Endothelial cell of umbilical vein (primary cell): ENCODE results near the gene PDS5B. TPM values are rescaled to one million over a fixed set of nuclear protein-coding genes. Genes with fewer than 3 reads are reported as not detected.
"Not testable (repeated sequence)": the region's sequence is repeated elsewhere in the genome, so short reads cannot be mapped to it uniquely, and the experiment has no call there.

Source experiments
- BruUV-seq: library from RNA; stranded (reverse); fragments of 400-500 nt; replicated peaks from 2 replicates; lab custom pipeline; 2021; lab: Mats Ljungman, UMichigan
- CTCF ChIA-PET: fragments of 300-600, 350-600 bp; sonication (Branson Sonifier 250); formaldehyde crosslinking; loops from one replicate; lab custom pipeline; 2021; ENCODE audit warnings: antibody characterized with exemption, inconsistent platforms; lab: Charles Lee
- POLR2A ChIA-PET: fragments of 300-600, 350-600 bp; sonication (Branson Sonifier 250); formaldehyde crosslinking; loops from one replicate; lab custom pipeline; 2021; ENCODE audit warnings: antibody characterized with exemption, inconsistent platforms; lab: Charles Lee
- DNase-seq: peaks from one replicate; pipeline ENCODE4 v3.0.0-alpha.2; 2011; ENCODE audit warnings: low read depth, low spot score
- FAIRE-seq: peaks from 2 replicates; lab custom pipeline; 2011; peaks lifted over from hg19 to GRCh38; lab: Jason Lieb, UNC
- H2AFZ ChIP-seq: 2 replicates; pipeline ENCODE4 v1.6.0; 2012; ENCODE audit warnings: low read depth, low read length, control low read depth, inconsistent platforms
- H3K27ac ChIP-seq: 2 replicates; pipeline ENCODE4 v1.5.1; 2011; ENCODE audit warnings: low read depth, mild to moderate bottlenecking, control low read depth, low read length, moderate library complexity; ENCODE audit not compliant: insufficient read depth
- H3K27me3 ChIP-seq, 2 experiments: 2 replicates each; pipeline versions ENCODE4 v1.6.0 to v1.6.1; 2011; ENCODE audit warnings: low read length in 2 of 2, mixed read lengths in 1 of 2; ENCODE audit not compliant: control insufficient read depth in 2 of 2, insufficient read depth in 2 of 2
- H3K36me3 ChIP-seq, 2 experiments: 2 replicates in 1 of 2; 3 replicates in 1 of 2; pipeline ENCODE4 v1.5.1; 2011; ENCODE audit warnings: low read length in 2 of 2, mild to moderate bottlenecking in 1 of 2, moderate library complexity in 1 of 2; ENCODE audit not compliant: control insufficient read depth in 2 of 2, insufficient read depth in 2 of 2; ENCODE audit errors: extremely low read depth in 1 of 2
- H3K4me1 ChIP-seq: 3 replicates; pipeline ENCODE4 v1.5.1; 2011; ENCODE audit warnings: mild to moderate bottlenecking, low read length; ENCODE audit not compliant: control insufficient read depth, insufficient read depth; ENCODE audit errors: extremely low read depth
- H3K4me2 ChIP-seq: 2 replicates; pipeline ENCODE4 v1.6.1; 2011; ENCODE audit warnings: low read length, control low read depth, mixed read lengths; ENCODE audit not compliant: insufficient read depth
- H3K4me3 ChIP-seq, 3 experiments: fragments of 200-600 bp in 1 of 3; sonication (generic), shearing (Covaris generic) in 1 of 3; replicated peaks in 1 of 3; 2 replicates each; pipeline ENCODE4 v1.5.1; 2011 to 2016; ENCODE audit warnings: control low read depth in 3 of 3, low read length in 3 of 3, mild to moderate bottlenecking in 2 of 3, inconsistent platforms in 1 of 3, low read depth in 1 of 3, moderate library complexity in 1 of 3; ENCODE audit not compliant: insufficient read depth in 1 of 3
- H3K79me2 ChIP-seq: 2 replicates; pipeline ENCODE4 v1.6.0; 2012; ENCODE audit warnings: low read length, inconsistent platforms; ENCODE audit not compliant: control insufficient read depth, insufficient read depth
- H3K9ac ChIP-seq: replicated peaks from 2 replicates; pipeline ENCODE3; 2011; ENCODE audit warnings: low read length, control low read depth; ENCODE audit not compliant: insufficient read depth; ENCODE audit errors: extremely low read depth
- H3K9me1 ChIP-seq: replicated peaks from 3 replicates; pipeline ENCODE4 v1.6.0; 2011; ENCODE audit warnings: mild to moderate bottlenecking, low read length; ENCODE audit not compliant: control insufficient read depth, insufficient read depth; ENCODE audit errors: extremely low read depth
- H3K9me3 ChIP-seq: replicated peaks from 2 replicates; pipeline ENCODE4 v1.5.1; 2012; ENCODE audit warnings: low read length, inconsistent platforms; ENCODE audit not compliant: control insufficient read depth, insufficient read depth
- H4K20me1 ChIP-seq: replicated peaks from 2 replicates; pipeline ENCODE3; 2011; ENCODE audit warnings: mild to moderate bottlenecking, low read length; ENCODE audit not compliant: control insufficient read depth, insufficient read depth; ENCODE audit errors: extremely low read depth
- EZH2 ChIP-seq: IDR thresholded peaks from 2 replicates; pipeline ENCODE4 v1.6.1; 2012; ENCODE audit warnings: borderline replicate concordance, low read depth, mild to moderate bottlenecking, moderate library complexity, low read length, inconsistent platforms; ENCODE audit not compliant: severe bottlenecking
- FOS ChIP-seq: IDR thresholded peaks from 2 replicates; pipeline ENCODE4 v1.6.1; 2011; ENCODE audit warnings: mild to moderate bottlenecking, low read length, moderate library complexity, borderline replicate concordance; ENCODE audit not compliant: insufficient read depth
- GATA2 ChIP-seq: IDR thresholded peaks from 2 replicates; pipeline ENCODE4 v1.7.0; 2011; ENCODE audit warnings: low read depth, mild to moderate bottlenecking, moderate library complexity, mixed read lengths, low read length; ENCODE audit not compliant: insufficient read length, insufficient read depth
- JUN ChIP-seq: IDR thresholded peaks from 2 replicates; pipeline ENCODE4 v1.6.1; 2011; ENCODE audit warnings: borderline replicate concordance, low read depth; ENCODE audit not compliant: insufficient read length, insufficient read depth
- MAX ChIP-seq: IDR thresholded peaks from 2 replicates; pipeline ENCODE4 v1.6.1; 2011; ENCODE audit not compliant: insufficient read depth, insufficient read length
- MYC ChIP-seq: IDR thresholded peaks from one replicate; pipeline ENCODE4 v1.6.1; 2011; ENCODE audit warnings: mild to moderate bottlenecking, low read depth, low read length
- POLR2A ChIP-seq: IDR thresholded peaks from 2 replicates; pipeline ENCODE4 v1.6.1; 2012; ENCODE audit warnings: low read depth, mild to moderate bottlenecking, control low read depth, low read length
- POLR2AphosphoS5 ChIP-seq: IDR thresholded peaks from 2 replicates; pipeline ENCODE4 v1.6.1; 2012; ENCODE audit warnings: low read depth, mild to moderate bottlenecking, control low read depth, low read length, moderate library complexity; ENCODE audit not compliant: insufficient read depth
- dilution Hi-C: fragments of 300-500 bp; cut with MboI; formaldehyde crosslinking; loops from one replicate; pipeline ENCODE4 v1.15.0; 2019; ENCODE audit warnings: low sequenced_read_pairs; ENCODE audit not compliant: extremely low pct_ligation_motif_present
- intact Hi-C: fragments of 100-400 bp; cut with micrococcal nuclease; formaldehyde crosslinking; loops from one replicate; pipeline ENCODE4 v1.10.0; 2022
- polyA plus RNA-seq, 4 experiments: library from polyadenylated mRNA; depleted of rRNA in 3 of 4; stranded (reverse) in 3 of 4; unstranded in 1 of 4; fragments of >200 nt; gene quantifications; 2 replicates each; pipeline versions ENCODE4 v1.2.1 to v1.2.3, GENCODE V29; 2011 to 2012; ENCODE audit warnings: missing spikeins in 1 of 4
- total RNA-seq: library from RNA; stranded (reverse); gene quantifications from 2 replicates; pipeline ENCODE4 v1.2.3, GENCODE V29; 2021
- TF ChIP-seq, protein P1 (sequence below), 2 donors: IDR thresholded peaks; 1 replicate in 1 of 2; 2 replicates in 1 of 2; pipeline ENCODE4 v1.5.1; 2011; ENCODE audit warnings: low read length in 2 of 2, mild to moderate bottlenecking in 2 of 2, moderate library complexity in 2 of 2, control low read depth in 1 of 2, inconsistent platforms in 1 of 2, low read depth in 1 of 2; ENCODE audit not compliant: insufficient read depth in 1 of 2; ENCODE audit errors: extremely low read depth in 1 of 2

Gene PDS5B
- total and polyA plus RNA-seq, 2 donors (not counting 3 experiments of a cell fraction or from before 2014, with no cell fraction given): 3.9 to 40.3 TPM

GRCh38 chr13:32728327-32728726, 142.1 kb downstream of the PDS5B start:
- Histone ChIP-seq H3K36me3 (no peaks in the 10 kb centered on the region), H3K4me3 (no peak overlapping the region), H3K79me2 (peaks cover 11% of the 10 kb centered on the region), H4K20me1 (no peaks in the 10 kb centered on the region), H3K4me1 (peaks cover 15% of the 10 kb centered on the region), H3K27ac (no peak overlapping the region), H3K9me1 (no peaks in the 10 kb centered on the region), H3K27me3 (no peaks in the 10 kb centered on the region), H3K9ac (no peak overlapping the region), H2AFZ (no peak overlapping the region), H3K9me3 (no peaks in the 10 kb centered on the region), H3K4me2 (no peak overlapping the region)
- TF ChIP-seq MAX (no peak), EZH2 (no peak), POLR2AphosphoS5 (no peak), FOS (no peak), POLR2A (no peak), MYC (no peak), JUN (no peak), GATA2 (no peak)
- TF ChIP-seq, protein P1, sequence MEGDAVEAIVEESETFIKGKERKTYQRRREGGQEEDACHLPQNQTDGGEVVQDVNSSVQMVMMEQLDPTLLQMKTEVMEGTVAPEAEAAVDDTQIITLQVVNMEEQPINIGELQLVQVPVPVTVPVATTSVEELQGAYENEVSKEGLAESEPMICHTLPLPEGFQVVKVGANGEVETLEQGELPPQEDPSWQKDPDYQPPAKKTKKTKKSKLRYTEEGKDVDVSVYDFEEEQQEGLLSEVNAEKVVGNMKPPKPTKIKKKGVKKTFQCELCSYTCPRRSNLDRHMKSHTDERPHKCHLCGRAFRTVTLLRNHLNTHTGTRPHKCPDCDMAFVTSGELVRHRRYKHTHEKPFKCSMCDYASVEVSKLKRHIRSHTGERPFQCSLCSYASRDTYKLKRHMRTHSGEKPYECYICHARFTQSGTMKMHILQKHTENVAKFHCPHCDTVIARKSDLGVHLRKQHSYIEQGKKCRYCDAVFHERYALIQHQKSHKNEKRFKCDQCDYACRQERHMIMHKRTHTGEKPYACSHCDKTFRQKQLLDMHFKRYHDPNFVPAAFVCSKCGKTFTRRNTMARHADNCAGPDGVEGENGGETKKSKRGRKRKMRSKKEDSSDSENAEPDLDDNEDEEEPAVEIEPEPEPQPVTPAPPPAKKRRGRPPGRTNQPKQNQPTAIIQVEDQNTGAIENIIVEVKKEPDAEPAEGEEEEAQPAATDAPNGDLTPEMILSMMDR (IDR thresholded peaks at IDR 0.05; ENCODE audit: extremely low read depth in 1 of 2, insufficient read depth in 1 of 2, low read depth in 1 of 2, low read length in 2 of 2): no peak
- BruUV-seq: no TSS peak
- CTCF ChIA-PET: interaction anchor here (0.9 to 2.3 kb wide), 2 partner anchors 16 to 77 kb away, joined by 3 to 7 read pairs; no protein-coding TSS in a partner anchor
- POLR2A ChIA-PET: no interaction called here
- dilution Hi-C loops: no loop called here
- no peak for DNase-seq
- intact Hi-C loops: no loop called here
- FAIRE-seq: no peak

DNA sequence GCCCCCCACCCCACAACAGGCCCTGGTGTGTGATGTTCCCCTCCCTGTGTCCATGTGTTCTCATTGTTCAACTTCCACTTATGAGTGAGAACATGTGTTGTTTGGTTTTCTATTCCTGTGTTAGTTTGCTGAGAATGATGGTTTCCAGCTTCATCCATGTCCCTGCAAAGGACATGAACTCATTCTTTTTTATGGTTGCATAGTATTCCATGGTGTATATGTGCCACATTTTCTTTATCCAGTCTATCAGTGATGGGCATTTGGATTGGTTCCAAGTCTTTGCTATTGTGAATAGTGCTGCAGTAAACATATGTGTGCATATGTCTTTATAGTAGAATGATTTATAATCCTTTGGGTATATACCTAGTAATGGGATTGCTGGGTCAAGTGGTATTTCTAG, 142.8 kb downstream of the PDS5B start:
- H3K79me2 ChIP-seq: peaks cover 11% of the 10 kb centered on the region
- H4K20me1 ChIP-seq, POLR2A ChIA-PET, H3K27me3 ChIP-seq, FAIRE-seq, H3K9ac ChIP-seq, H3K36me3 ChIP-seq, H3K4me3 ChIP-seq, H3K27ac ChIP-seq, H2AFZ ChIP-seq, BruUV-seq, H3K9me1 ChIP-seq, dilution Hi-C loops, DNase-seq, intact Hi-C loops, H3K9me3 ChIP-seq, H3K4me2 ChIP-seq: not testable (repeated sequence)
- H3K4me1 ChIP-seq: peaks cover 15% of the 10 kb centered on the region
- CTCF ChIA-PET: interaction anchor here (2.3 kb wide), 1 partner anchor 17 kb away, joined by 7 read pairs; no protein-coding TSS in a partner anchor
